ENCODE measurements around the gene DBP. TPM values are rescaled to one million over a fixed set of nuclear protein-coding genes. Genes with fewer than 3 reads are reported as not detected.
A peak's percentile ranks its signal among the peaks of the same experiment; 100 is the strongest.

DBP gene
- total and polyA plus RNA-seq, 2 experiments from 2014 or later: 5.7 to 6.3 TPM

- peaks cover 17% of the 10 kb centered on the region for H3K27me3 Mint-ChIP-seq (ENCODE audit: insufficient read depth, low read depth, poor library complexity)
Observed at GRCh38 chr19:48608798-48609263, 28.3 kb downstream of the DBP start.

GRCh38 chr19:48607359-48607755, 29.8 kb downstream of the DBP start:
- peaks cover 15% of the 10 kb centered on the region for H3K27me3 Mint-ChIP-seq (ENCODE audit: insufficient read depth, low read depth, poor library complexity)
- H3K9me3 Mint-ChIP-seq: no peaks in the 10 kb centered on the region; the same call in 2 of the 3 replicates
- TF ChIP-seq ZNF114 (CRISPR knock-in tag; IDR thresholded peaks at IDR 0.05) (no peak), ZNF462 (CRISPR knock-in tag; IDR thresholded peaks at IDR 0.05) (no peak), NANOG (IDR thresholded peaks at IDR 0.05; ENCODE audit: borderline replicate concordance) (no peak), ETS1 (IDR thresholded peaks at IDR 0.05) (no peak), POLR2AphosphoS5 (IDR thresholded peaks at IDR 0.05; ENCODE audit: low read depth) (no peak), CREB1 (CRISPR knock-in tag; IDR thresholded peaks at IDR 0.05; ENCODE audit: low read depth) (no peak), EZH2 (IDR thresholded peaks at IDR 0.05; ENCODE audit: low read depth, unreplicated experiment) (no peak), JUNB (IDR thresholded peaks at IDR 0.05; ENCODE audit: unreplicated experiment) (no peak)

More at GRCh38 chr19:48608798-48609263, 28.3 kb downstream of the DBP start:
- Histone ChIP-seq H3F3A (replicated peaks; ENCODE audit: low read depth) (peaks cover 5% of the 10 kb centered on the region; the same call in 1 of the 2 replicates), H3K36me3 (ENCODE audit: insufficient read depth) (no peaks in the 10 kb centered on the region), H3K4me3 (no peak overlapping the region), H3K27me3 (ENCODE audit: insufficient read depth) (no peaks in the 10 kb centered on the region), H3K79me2 (replicated peaks; ENCODE audit: insufficient read depth) (no peaks in the 10 kb centered on the region), H3K4me2 (no peak overlapping the region), H3K9me2 (ENCODE audit: insufficient read depth) (no peaks in the 10 kb centered on the region), H4K20me1 (replicated peaks; ENCODE audit: insufficient read depth) (no peaks in the 10 kb centered on the region), H3K27ac (ENCODE audit: low read depth) (no peak overlapping the region), H3K4me1 (ENCODE audit: insufficient read depth) (peaks cover 4% of the 10 kb centered on the region; the same call in 1 of the 2 replicates), H2AFZ (0 out of 2 replicates have a peak overlapping the region, but pooled peaks have one; percentile 76)
- TF ChIP-seq STAT1 (IDR thresholded peaks at IDR 0.05; ENCODE audit: unreplicated experiment) (no peak), CTCF (conservative IDR thresholded peaks at IDR 0.05; ENCODE audit: low read depth in 2 of 2) (peak; percentile 64 to 89), ZNF114 (CRISPR knock-in tag; IDR thresholded peaks at IDR 0.05) (no peak)
- Mint-ChIP-seq H3K9me3 (no peaks in the 10 kb centered on the region; the same call in 2 of the 3 replicates), H3K27ac (peak overlapping the region; percentile 84; the same call in 1 of the 2 replicates), H3K4me3 (peak overlapping the region; percentile 23; the same call in 1 of the 3 replicates), H3K36me3 (ENCODE audit: low read depth) (peaks cover 8% of the 10 kb centered on the region), H3K4me1 (peaks cover 7% of the 10 kb centered on the region)
- ATAC-seq (peak; percentile 79), DNase-seq (ENCODE audit: low spot score) (peak; percentile 82)

More at GRCh38 chr19:48607359-48607755, 29.8 kb downstream of the DBP start:
- DNase-seq (ENCODE audit: low spot score) (no peak), ATAC-seq (no peak)
- Mint-ChIP-seq H3K4me1 (peaks cover 6% of the 10 kb centered on the region; the same call in 2 of the 3 replicates), H3K36me3 (ENCODE audit: low read depth) (peaks cover 5% of the 10 kb centered on the region), H3K27ac (no peak overlapping the region), H3K4me3 (no peak overlapping the region)
- Histone ChIP-seq H3K79me2 (replicated peaks; ENCODE audit: insufficient read depth) (no peaks in the 10 kb centered on the region), H3K4me2 (no peak overlapping the region), H3K36me3 (ENCODE audit: insufficient read depth) (no peaks in the 10 kb centered on the region), H2AFZ (no peak overlapping the region), H3K9me2 (ENCODE audit: insufficient read depth) (no peaks in the 10 kb centered on the region), H3F3A (replicated peaks; ENCODE audit: low read depth) (no peaks in the 10 kb centered on the region), H3K27me3 (ENCODE audit: insufficient read depth) (no peaks in the 10 kb centered on the region), H3K4me1 (ENCODE audit: insufficient read depth) (no peaks in the 10 kb centered on the region), H4K20me1 (replicated peaks; ENCODE audit: insufficient read depth) (no peaks in the 10 kb centered on the region), H3K27ac (ENCODE audit: low read depth) (no peak overlapping the region), H3K4me3 (no peak overlapping the region)

All from GM23338 (cell line).